Neutrophil (primary cell): ENCODE measurements around the gene STK38.
A peak's percentile ranks its signal among the peaks of the same experiment; 100 is the strongest.
"Not testable (repeated sequence)": the region's sequence is repeated elsewhere in the genome, so short reads cannot be mapped to it uniquely, and the experiment has no call there.

Source experiments
- H3K27ac ChIP-seq: fragments of 200-600 bp; sonication (generic); 2 replicates; pipeline ENCODE4 v1.5.1; 2016; ENCODE audit warnings: mild to moderate bottlenecking, moderate library complexity
- H3K27me3 ChIP-seq: fragments of 200-600 bp; sonication (generic); 2 replicates; pipeline ENCODE4 v1.6.0; 2016; ENCODE audit warnings: mild to moderate bottlenecking
- H3K36me3 ChIP-seq: fragments of 200-600 bp; sonication (generic); 2 replicates; pipeline ENCODE4 v1.5.1; 2017
- H3K4me1 ChIP-seq, 2 experiments: fragments of 200-600 bp in 1 of 2; sonication (generic) in 1 of 2; 1 replicate in 1 of 2; 2 replicates in 1 of 2; pipeline versions ENCODE4 v1.5.1 to v1.6.1; 2013 to 2016; ENCODE audit warnings: low read depth in 1 of 2, low read length in 1 of 2, mild to moderate bottlenecking in 1 of 2, moderate library complexity in 1 of 2; ENCODE audit not compliant: control insufficient read depth in 1 of 2, insufficient read depth in 1 of 2
- H3K4me3 ChIP-seq, 2 experiments: fragments of 200-600 bp in 1 of 2; sonication (generic) in 1 of 2; 1 replicate in 1 of 2; 2 replicates in 1 of 2; pipeline ENCODE4 v1.5.1; 2013 to 2016; ENCODE audit warnings: low read depth in 1 of 2, low read length in 1 of 2, mild to moderate bottlenecking in 1 of 2, moderate library complexity in 1 of 2
- H3K9me3 ChIP-seq: fragments of 200-600 bp; sonication (generic); 2 replicates; pipeline ENCODE4 v1.5.1; 2016
- CTCF ChIP-seq: fragments of 200-600 bp; sonication (generic); IDR thresholded peaks from 2 replicates; pipeline ENCODE4 v1.5.1; 2016; ENCODE audit warnings: antibody characterized with exemption

The STK38 gene

GRCh38 chr6:36592221-36592655 is 45.0 kb upstream of the STK38 start:
- TF ChIP-seq CTCF, result no peak

DNA sequence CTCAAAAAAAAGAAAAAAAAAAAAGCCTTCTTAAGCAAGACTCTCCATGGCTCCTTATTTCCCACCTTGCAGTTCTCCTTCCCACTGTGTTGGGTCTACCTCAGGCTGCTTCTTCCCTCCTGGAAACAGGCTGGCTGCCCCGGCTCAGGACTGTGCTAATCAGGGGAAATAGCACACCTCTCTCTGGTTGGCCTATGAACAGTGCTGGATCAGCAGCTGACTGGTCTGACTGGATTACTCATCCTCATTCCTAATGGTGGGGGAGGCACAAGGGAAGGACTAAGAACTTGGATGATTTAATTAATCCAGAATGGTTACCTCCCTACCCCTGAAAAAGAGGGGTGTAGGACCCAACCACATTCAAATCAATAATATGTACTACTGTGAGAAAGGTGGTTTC is 43.0 kb upstream of the STK38 start:
- Histone ChIP-seq H3K9me3 (no peaks in the 10 kb centered on the region), H3K27me3 (no peaks in the 10 kb centered on the region), H3K4me3 (no peak overlapping the region), H3K36me3 (no peaks in the 10 kb centered on the region), H3K27ac (no peak overlapping the region), H3K4me1 (peaks cover 12 to 21% of the 10 kb centered on the region in 2 experiments)
- no peak for TF ChIP-seq CTCF

More at GRCh38 chr6:36592221-36592655, 45.0 kb upstream of the STK38 start:
- Histone ChIP-seq H3K4me3 (no peak overlapping the region), H3K36me3 (peaks cover 7% of the 10 kb centered on the region), H3K4me1 (peaks cover 25 to 40% of the 10 kb centered on the region in 2 experiments), H3K27me3 (no peaks in the 10 kb centered on the region), H3K27ac (peak overlapping the region; percentile 96), H3K9me3 (no peaks in the 10 kb centered on the region)

- not testable (repeated sequence) for H3K4me3 ChIP-seq, H3K27ac ChIP-seq, H3K9me3 ChIP-seq, H3K36me3 ChIP-seq, H3K27me3 ChIP-seq
- peaks cover 12 to 15% of the 10 kb centered on the region in 2 experiments for H3K4me1 ChIP-seq
Measured at GRCh38 chr6:36589025-36589400, 41.7 kb upstream of the STK38 start.

GRCh38 chr6:36586606-36587005 is 39.3 kb upstream of the STK38 start:
- no peaks in the 10 kb centered on the region for H3K9me3 ChIP-seq
- no peak overlapping the region for H3K27ac ChIP-seq
- no peaks in the 10 kb centered on the region for H3K36me3 ChIP-seq
- H3K4me1 ChIP-seq, result no peaks in the 10 kb centered on the region
- no peak overlapping the region for H3K4me3 ChIP-seq
- TF ChIP-seq CTCF, result no peak
- H3K27me3 ChIP-seq, result no peaks in the 10 kb centered on the region

- no peaks in the 10 kb centered on the region for H3K9me3 ChIP-seq
- H3K27ac ChIP-seq, result no peak overlapping the region
- no peak for TF ChIP-seq CTCF
- H3K4me3 ChIP-seq, result no peak overlapping the region
- H3K36me3 ChIP-seq, result no peaks in the 10 kb centered on the region
- H3K4me1 ChIP-seq, result peaks cover 20 to 23% of the 10 kb centered on the region in 2 experiments
- H3K27me3 ChIP-seq, result no peaks in the 10 kb centered on the region
Measured at GRCh38 chr6:36581716-36582115, 34.4 kb upstream of the STK38 start.

DNA sequence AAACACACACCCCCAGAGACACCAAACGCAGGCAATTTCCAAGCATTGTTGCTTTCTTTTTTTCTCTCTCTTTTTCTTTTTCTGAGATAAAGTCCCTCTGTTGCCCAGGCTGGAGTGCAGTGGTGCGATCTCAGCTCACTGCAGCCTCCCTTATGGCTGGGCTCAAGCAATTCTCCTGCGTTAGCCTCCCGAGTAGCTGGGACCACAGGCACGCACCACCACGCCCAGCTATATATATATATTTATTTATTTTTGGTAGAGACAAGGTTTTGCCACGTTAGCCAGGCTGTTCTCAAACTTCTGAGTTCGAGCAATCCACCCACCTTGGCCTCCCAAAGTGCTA is 32.9 kb upstream of the STK38 start:
- no peak for TF ChIP-seq CTCF
- peaks cover 26 to 29% of the 10 kb centered on the region in 2 experiments for H3K4me1 ChIP-seq
- no peaks in the 10 kb centered on the region for H3K36me3 ChIP-seq
- H3K9me3 ChIP-seq, result no peaks in the 10 kb centered on the region
- peak overlapping the region; percentile 35 to 42 for H3K4me3 ChIP-seq
- H3K27me3 ChIP-seq, result no peaks in the 10 kb centered on the region
- peak overlapping the region; percentile 86 for H3K27ac ChIP-seq
